WTC11 (cell line): ENCODE measurements around the gene GRIN1. TPM values are rescaled to one million over a fixed set of nuclear protein-coding genes. Genes with fewer than 3 reads are reported as not detected.

Source experiments
- ATAC-seq: fragments of 200-7000 bp; cut with Tn5 transposase; 2 replicates; pipeline ENCODE4 v1.10.0; 2021; ENCODE audit warnings: mild to moderate bottlenecking, moderate library complexity
- CTCF ChIA-PET: fragments of 300-600 bp; sonication (Branson Sonifier 250); formaldehyde crosslinking; loops from one replicate; lab custom pipeline; 2021; ENCODE audit warnings: antibody characterized with exemption; lab: Charles Lee
- POLR2A ChIA-PET: fragments of 350-600 bp; sonication (Branson Sonifier 250); formaldehyde crosslinking; loops from one replicate; lab custom pipeline; 2021; ENCODE audit warnings: antibody characterized with exemption; lab: Charles Lee
- DNase-seq: peaks from one replicate; pipeline ENCODE4 v3.0.0; 2021; ENCODE audit warnings: low spot score
- H3K27ac Mint-ChIP-seq: 2 replicates; pipeline ENCODE4 v1.8.0; 2021; ENCODE audit warnings: mixed read lengths
- H3K27me3 Mint-ChIP-seq: 2 replicates; pipeline ENCODE4 v1.8.0; 2021; ENCODE audit warnings: low read depth, mild to moderate bottlenecking, moderate library complexity, mixed read lengths
- H3K36me3 Mint-ChIP-seq: 2 replicates; pipeline ENCODE4 v1.8.0; 2021; ENCODE audit warnings: mixed read lengths
- H3K4me1 Mint-ChIP-seq: 2 replicates; pipeline ENCODE4 v1.8.0; 2022; ENCODE audit warnings: mixed read lengths
- H3K4me3 Mint-ChIP-seq: 2 replicates; pipeline ENCODE4 v1.8.0; 2021; ENCODE audit warnings: mild to moderate bottlenecking, moderate library complexity, mixed read lengths
- H3K9me3 Mint-ChIP-seq: 2 replicates; pipeline ENCODE4 v1.8.0; 2021; ENCODE audit warnings: mixed read lengths
- FOXK1 ChIP-seq: sonication (generic); formaldehyde crosslinking; IDR thresholded peaks from 2 replicates; pipeline ENCODE4 v1.8.0; 2022; ENCODE audit warnings: mild to moderate bottlenecking, moderate library complexity, missing genetic modification reagents
- FOXP1 ChIP-seq: sonication (generic); formaldehyde crosslinking; IDR thresholded peaks from 2 replicates; pipeline ENCODE4 v1.8.0; 2022; ENCODE audit warnings: missing genetic modification reagents, mild to moderate bottlenecking, moderate library complexity, borderline replicate concordance
- GTF2I ChIP-seq: fragments of 250-450 bp; sonication (Bioruptor Pico); conservative IDR thresholded peaks from 2 replicates; pipeline ENCODE4 v1.4.0; 2021; ENCODE audit warnings: mild to moderate bottlenecking
- JUN ChIP-seq: sonication (generic); formaldehyde crosslinking; IDR thresholded peaks from 2 replicates; pipeline ENCODE4 v1.8.0; 2023; ENCODE audit warnings: mild to moderate bottlenecking, missing genetic modification reagents
- MYBL2 ChIP-seq: sonication (generic); formaldehyde crosslinking; IDR thresholded peaks from 2 replicates; pipeline ENCODE4 v1.8.1; 2023; ENCODE audit warnings: mild to moderate bottlenecking, moderate library complexity, missing genetic modification reagents
- OVOL2 ChIP-seq: fragments of 250-450 bp; sonication (Bioruptor Pico); IDR thresholded peaks from 2 replicates; pipeline ENCODE4 v1.9.0; 2021; ENCODE audit warnings: mild to moderate bottlenecking, borderline replicate concordance
- ZBTB21 ChIP-seq: sonication (generic); formaldehyde crosslinking; IDR thresholded peaks from 2 replicates; pipeline ENCODE4 v1.8.1; 2023; ENCODE audit warnings: mild to moderate bottlenecking, missing genetic modification reagents, borderline replicate concordance
- ZNF121 ChIP-seq: sonication (generic); formaldehyde crosslinking; IDR thresholded peaks from 2 replicates; pipeline ENCODE4 v1.8.0; 2023; ENCODE audit warnings: missing genetic modification reagents
- ZNF396 ChIP-seq: fragments of 250-450 bp; sonication (Bioruptor Pico); IDR thresholded peaks from 2 replicates; pipeline ENCODE4 v1.8.0; 2021; ENCODE audit warnings: mild to moderate bottlenecking, moderate library complexity, borderline replicate concordance
- ZNF671 ChIP-seq: fragments of 250-450 bp; sonication (Bioruptor Pico); IDR thresholded peaks from 2 replicates; pipeline ENCODE4 v1.8.0; 2021; ENCODE audit warnings: mild to moderate bottlenecking
- total RNA-seq: library from RNA; stranded (reverse); gene quantifications from 3 replicates; pipeline ENCODE4 v1.2.3, GENCODE V29; 2021
- TF ChIP-seq, protein P1 (sequence below): sonication (generic); formaldehyde crosslinking; IDR thresholded peaks from 2 replicates; pipeline ENCODE4 v1.8.1; 2023; ENCODE audit warnings: mild to moderate bottlenecking, missing genetic modification reagents, borderline replicate concordance
- TF ChIP-seq, protein P2 (sequence below): fragments of 250-450 bp; sonication (Bioruptor Pico); IDR thresholded peaks from 2 replicates; pipeline ENCODE4 v2.1.2; 2022; ENCODE audit warnings: mild to moderate bottlenecking, moderate library complexity
- TF ChIP-seq, protein P3 (sequence below): sonication (generic); formaldehyde crosslinking; IDR thresholded peaks from 2 replicates; pipeline ENCODE4 v1.8.0; 2022; ENCODE audit warnings: mild to moderate bottlenecking, missing genetic modification reagents
- TF ChIP-seq, protein P4 (sequence below): sonication (generic); formaldehyde crosslinking; IDR thresholded peaks from 2 replicates; pipeline ENCODE4 v1.8.0; 2022; ENCODE audit warnings: missing genetic modification reagents
- TF ChIP-seq, protein P5 (sequence below): fragments of 250-450 bp; sonication (Bioruptor Pico); IDR thresholded peaks from 2 replicates; pipeline ENCODE4 v1.9.0; 2021; ENCODE audit warnings: mild to moderate bottlenecking
- TF ChIP-seq, protein P6 (sequence below): sonication (generic); formaldehyde crosslinking; IDR thresholded peaks from 2 replicates; pipeline ENCODE4 v1.8.0; 2022; ENCODE audit warnings: mild to moderate bottlenecking, missing genetic modification reagents
- TF ChIP-seq, protein P7 (sequence below): sonication (generic); formaldehyde crosslinking; IDR thresholded peaks from 2 replicates; pipeline ENCODE4 v1.8.1; 2023; ENCODE audit warnings: mild to moderate bottlenecking, missing genetic modification reagents, moderate library complexity

Gene GRIN1
- total RNA-seq, 1 experiment from 2014 or later, result 4.1 TPM

DNA sequence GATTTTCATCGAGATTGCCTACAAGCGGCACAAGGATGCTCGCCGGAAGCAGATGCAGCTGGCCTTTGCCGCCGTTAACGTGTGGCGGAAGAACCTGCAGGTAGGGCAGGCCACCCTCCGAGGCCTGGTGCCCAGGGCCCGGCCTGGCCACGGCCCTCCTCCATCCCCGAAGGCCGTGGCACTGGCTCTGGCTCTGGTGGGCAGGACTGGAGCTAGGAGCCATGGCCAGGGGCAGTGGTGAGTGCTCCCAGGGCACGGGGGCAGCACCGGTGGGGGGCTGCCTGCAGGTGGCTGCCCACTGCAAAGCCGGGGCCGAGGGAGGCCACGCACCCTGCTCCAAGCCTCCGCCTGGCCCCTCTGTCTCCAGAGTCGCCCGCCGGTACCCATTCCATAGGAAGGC, 24.9 kb downstream of the GRIN1 start:
- H3K4me1 Mint-ChIP-seq, result no peaks in the 10 kb centered on the region
- CTCF ChIA-PET, result interaction anchor here (0.7 to 3.7 kb wide), 4 partner anchors 12 to 245 kb away, joined by 3 to 40 read pairs (median 12); no protein-coding TSS in a partner anchor
- peaks cover 83% of the 10 kb centered on the region for H3K27me3 Mint-ChIP-seq
- POLR2A ChIA-PET, result no interaction called here
- no peaks in the 10 kb centered on the region for H3K36me3 Mint-ChIP-seq
- DNase-seq (no peak), ATAC-seq (no peak)
- no peak overlapping the region for H3K27ac Mint-ChIP-seq
- H3K4me3 Mint-ChIP-seq, result peak overlapping the region; percentile 62
- no peak for TF ChIP-seq ZNF121 (CRISPR knock-in tag)
- TF ChIP-seq, protein P1, sequence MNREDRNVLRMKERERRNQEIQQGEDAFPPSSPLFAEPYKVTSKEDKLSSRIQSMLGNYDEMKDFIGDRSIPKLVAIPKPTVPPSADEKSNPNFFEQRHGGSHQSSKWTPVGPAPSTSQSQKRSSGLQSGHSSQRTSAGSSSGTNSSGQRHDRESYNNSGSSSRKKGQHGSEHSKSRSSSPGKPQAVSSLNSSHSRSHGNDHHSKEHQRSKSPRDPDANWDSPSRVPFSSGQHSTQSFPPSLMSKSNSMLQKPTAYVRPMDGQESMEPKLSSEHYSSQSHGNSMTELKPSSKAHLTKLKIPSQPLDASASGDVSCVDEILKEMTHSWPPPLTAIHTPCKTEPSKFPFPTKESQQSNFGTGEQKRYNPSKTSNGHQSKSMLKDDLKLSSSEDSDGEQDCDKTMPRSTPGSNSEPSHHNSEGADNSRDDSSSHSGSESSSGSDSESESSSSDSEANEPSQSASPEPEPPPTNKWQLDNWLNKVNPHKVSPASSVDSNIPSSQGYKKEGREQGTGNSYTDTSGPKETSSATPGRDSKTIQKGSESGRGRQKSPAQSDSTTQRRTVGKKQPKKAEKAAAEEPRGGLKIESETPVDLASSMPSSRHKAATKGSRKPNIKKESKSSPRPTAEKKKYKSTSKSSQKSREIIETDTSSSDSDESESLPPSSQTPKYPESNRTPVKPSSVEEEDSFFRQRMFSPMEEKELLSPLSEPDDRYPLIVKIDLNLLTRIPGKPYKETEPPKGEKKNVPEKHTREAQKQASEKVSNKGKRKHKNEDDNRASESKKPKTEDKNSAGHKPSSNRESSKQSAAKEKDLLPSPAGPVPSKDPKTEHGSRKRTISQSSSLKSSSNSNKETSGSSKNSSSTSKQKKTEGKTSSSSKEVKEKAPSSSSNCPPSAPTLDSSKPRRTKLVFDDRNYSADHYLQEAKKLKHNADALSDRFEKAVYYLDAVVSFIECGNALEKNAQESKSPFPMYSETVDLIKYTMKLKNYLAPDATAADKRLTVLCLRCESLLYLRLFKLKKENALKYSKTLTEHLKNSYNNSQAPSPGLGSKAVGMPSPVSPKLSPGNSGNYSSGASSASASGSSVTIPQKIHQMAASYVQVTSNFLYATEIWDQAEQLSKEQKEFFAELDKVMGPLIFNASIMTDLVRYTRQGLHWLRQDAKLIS (CRISPR knock-in tag), result no peak
- no peak for TF ChIP-seq FOXK1 (CRISPR knock-in tag)
- TF ChIP-seq OVOL2 (CRISPR knock-in tag), result no peak
- TF ChIP-seq JUN (CRISPR knock-in tag), result no peak
- TF ChIP-seq ZBTB21, result no peak
- TF ChIP-seq FOXP1, result no peak
- TF ChIP-seq, protein P2, sequence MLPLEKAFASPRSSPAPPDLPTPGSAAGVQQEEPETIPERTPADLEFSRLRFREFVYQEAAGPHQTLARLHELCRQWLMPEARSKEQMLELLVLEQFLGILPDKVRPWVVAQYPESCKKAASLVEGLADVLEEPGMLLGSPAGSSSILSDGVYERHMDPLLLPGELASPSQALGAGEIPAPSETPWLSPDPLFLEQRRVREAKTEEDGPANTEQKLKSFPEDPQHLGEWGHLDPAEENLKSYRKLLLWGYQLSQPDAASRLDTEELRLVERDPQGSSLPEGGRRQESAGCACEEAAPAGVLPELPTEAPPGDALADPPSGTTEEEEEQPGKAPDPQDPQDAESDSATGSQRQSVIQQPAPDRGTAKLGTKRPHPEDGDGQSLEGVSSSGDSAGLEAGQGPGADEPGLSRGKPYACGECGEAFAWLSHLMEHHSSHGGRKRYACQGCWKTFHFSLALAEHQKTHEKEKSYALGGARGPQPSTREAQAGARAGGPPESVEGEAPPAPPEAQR (CRISPR knock-in tag), result no peak
- no peak for TF ChIP-seq MYBL2
- TF ChIP-seq GTF2I (CRISPR knock-in tag), result no peak
- no peak for TF ChIP-seq ZNF396 (CRISPR knock-in tag)
- TF ChIP-seq, protein P3, sequence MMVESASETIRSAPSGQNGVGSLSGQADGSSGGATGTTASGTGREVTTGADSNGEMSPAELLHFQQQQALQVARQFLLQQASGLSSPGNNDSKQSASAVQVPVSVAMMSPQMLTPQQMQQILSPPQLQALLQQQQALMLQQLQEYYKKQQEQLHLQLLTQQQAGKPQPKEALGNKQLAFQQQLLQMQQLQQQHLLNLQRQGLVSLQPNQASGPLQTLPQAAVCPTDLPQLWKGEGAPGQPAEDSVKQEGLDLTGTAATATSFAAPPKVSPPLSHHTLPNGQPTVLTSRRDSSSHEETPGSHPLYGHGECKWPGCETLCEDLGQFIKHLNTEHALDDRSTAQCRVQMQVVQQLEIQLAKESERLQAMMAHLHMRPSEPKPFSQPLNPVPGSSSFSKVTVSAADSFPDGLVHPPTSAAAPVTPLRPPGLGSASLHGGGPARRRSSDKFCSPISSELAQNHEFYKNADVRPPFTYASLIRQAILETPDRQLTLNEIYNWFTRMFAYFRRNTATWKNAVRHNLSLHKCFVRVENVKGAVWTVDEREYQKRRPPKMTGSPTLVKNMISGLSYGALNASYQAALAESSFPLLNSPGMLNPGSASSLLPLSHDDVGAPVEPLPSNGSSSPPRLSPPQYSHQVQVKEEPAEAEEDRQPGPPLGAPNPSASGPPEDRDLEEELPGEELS, result no peak
- H3K9me3 Mint-ChIP-seq, result no peaks in the 10 kb centered on the region

DNA sequence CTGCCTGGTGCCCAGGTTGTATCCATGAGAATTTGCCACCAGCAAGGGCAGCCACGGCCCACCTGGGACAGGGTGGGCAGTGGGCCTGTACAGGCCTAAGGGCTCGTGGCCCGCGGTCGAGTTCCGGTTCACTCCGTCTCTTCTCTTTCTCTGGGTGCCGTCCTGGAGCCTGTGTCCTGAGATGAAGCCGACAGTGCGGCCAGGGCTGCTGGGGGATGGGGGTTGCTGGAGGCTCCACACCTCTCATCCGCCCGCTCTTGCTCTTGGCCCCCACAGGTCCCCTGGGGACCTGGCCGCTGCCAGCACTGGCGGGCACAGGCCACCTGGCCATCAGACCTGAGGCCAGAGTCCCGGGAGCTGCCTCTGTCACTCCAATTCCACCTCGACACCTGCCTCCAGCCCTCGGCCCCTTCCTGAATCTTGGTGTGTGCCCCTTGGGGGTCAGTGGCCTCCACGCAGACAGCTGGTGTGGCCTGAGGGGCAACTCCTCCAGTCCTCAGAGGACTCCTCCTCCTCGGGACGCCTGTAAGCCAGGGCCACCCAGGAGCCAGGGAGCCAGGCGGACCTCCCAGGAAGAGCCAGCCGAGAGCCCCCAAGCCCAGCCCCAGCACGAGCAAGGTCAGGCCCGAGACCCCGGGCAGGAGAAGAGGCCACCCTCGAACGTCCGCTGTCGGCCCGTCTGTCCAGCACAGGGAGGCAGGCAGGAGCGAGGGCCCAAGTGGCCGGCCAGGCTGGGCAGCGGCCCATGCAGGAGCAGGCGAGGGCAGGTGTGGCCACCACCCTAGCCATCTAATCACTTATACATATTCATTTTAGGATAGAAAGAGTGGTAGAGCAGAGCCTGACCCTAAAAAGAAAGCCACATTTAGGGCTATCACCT, 25.7 kb downstream of the GRIN1 start:
- no peaks in the 10 kb centered on the region for H3K4me1 Mint-ChIP-seq
- no peak overlapping the region for H3K27ac Mint-ChIP-seq
- no peak overlapping the region for H3K4me3 Mint-ChIP-seq
- ChIA-PET CTCF (no interaction called here), POLR2A (no interaction called here)
- TF ChIP-seq, protein P4, sequence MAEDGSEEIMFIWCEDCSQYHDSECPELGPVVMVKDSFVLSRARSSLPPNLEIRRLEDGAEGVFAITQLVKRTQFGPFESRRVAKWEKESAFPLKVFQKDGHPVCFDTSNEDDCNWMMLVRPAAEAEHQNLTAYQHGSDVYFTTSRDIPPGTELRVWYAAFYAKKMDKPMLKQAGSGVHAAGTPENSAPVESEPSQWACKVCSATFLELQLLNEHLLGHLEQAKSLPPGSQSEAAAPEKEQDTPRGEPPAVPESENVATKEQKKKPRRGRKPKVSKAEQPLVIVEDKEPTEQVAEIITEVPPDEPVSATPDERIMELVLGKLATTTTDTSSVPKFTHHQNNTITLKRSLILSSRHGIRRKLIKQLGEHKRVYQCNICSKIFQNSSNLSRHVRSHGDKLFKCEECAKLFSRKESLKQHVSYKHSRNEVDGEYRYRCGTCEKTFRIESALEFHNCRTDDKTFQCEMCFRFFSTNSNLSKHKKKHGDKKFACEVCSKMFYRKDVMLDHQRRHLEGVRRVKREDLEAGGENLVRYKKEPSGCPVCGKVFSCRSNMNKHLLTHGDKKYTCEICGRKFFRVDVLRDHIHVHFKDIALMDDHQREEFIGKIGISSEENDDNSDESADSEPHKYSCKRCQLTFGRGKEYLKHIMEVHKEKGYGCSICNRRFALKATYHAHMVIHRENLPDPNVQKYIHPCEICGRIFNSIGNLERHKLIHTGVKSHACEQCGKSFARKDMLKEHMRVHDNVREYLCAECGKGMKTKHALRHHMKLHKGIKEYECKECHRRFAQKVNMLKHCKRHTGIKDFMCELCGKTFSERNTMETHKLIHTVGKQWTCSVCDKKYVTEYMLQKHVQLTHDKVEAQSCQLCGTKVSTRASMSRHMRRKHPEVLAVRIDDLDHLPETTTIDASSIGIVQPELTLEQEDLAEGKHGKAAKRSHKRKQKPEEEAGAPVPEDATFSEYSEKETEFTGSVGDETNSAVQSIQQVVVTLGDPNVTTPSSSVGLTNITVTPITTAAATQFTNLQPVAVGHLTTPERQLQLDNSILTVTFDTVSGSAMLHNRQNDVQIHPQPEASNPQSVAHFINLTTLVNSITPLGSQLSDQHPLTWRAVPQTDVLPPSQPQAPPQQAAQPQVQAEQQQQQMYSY (CRISPR knock-in tag), result peak; percentile 67
- TF ChIP-seq, protein P5, sequence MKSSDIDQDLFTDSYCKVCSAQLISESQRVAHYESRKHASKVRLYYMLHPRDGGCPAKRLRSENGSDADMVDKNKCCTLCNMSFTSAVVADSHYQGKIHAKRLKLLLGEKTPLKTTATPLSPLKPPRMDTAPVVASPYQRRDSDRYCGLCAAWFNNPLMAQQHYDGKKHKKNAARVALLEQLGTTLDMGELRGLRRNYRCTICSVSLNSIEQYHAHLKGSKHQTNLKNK, result no peak
- TF ChIP-seq, protein P6, sequence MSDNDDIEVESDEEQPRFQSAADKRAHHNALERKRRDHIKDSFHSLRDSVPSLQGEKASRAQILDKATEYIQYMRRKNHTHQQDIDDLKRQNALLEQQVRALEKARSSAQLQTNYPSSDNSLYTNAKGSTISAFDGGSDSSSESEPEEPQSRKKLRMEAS (CRISPR knock-in tag), result no peak
- TF ChIP-seq, protein P7, sequence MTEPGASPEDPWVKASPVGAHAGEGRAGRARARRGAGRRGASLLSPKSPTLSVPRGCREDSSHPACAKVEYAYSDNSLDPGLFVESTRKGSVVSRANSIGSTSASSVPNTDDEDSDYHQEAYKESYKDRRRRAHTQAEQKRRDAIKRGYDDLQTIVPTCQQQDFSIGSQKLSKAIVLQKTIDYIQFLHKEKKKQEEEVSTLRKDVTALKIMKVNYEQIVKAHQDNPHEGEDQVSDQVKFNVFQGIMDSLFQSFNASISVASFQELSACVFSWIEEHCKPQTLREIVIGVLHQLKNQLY (CRISPR knock-in tag), result no peak
- no peak for TF ChIP-seq ZNF671 (CRISPR knock-in tag)
- ATAC-seq (no peak), DNase-seq (no peak)
- H3K36me3 Mint-ChIP-seq, result no peaks in the 10 kb centered on the region
- no peaks in the 10 kb centered on the region for H3K9me3 Mint-ChIP-seq
- peaks cover 77% of the 10 kb centered on the region for H3K27me3 Mint-ChIP-seq
